ENCODE measurements around the gene VAT1L.

VAT1L gene

DNA sequence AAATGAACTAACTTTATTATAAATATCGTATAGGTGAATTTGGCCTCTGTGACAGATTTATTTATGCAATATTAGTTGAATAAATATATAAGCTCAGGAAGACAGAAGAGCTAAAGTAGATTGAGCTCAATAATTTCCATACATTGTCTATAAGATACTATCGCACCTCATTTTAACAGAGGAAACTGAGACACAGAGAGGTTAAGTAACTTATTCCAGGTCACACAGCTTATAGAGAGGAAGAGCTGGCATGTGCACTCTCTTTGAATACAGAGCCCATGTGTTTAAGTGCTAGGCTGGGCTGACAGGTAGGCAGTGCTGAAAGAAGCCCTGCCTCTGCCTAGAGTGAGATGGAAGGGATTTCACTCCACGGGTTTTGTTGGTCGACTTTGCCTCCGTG is 48.4 kb downstream of the VAT1L start:
- no peak for DNase-seq

GRCh38 chr16:77838597-77839255 is 50.4 kb downstream of the VAT1L start:
- no peak for DNase-seq

GRCh38 chr16:77840093-77840492 is 51.7 kb downstream of the VAT1L start:
- DNase-seq: no peak

GRCh38 chr16:77840673-77841501 is 52.5 kb downstream of the VAT1L start:
- DNase-seq: no peak

DNA sequence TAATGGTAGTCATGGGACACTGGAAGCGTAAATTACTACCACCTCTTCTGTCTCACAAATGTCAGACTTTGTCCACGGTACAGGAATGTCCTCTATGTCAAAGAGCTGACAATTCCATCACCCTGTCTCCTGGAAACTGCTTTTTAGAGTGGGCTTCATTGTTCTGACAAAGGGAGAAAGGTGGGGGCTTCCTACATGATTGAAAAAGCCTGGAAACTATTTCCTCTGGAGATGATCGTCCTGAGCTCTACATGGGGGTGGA is 53.1 kb downstream of the VAT1L start:
- no peak for DNase-seq

DNA sequence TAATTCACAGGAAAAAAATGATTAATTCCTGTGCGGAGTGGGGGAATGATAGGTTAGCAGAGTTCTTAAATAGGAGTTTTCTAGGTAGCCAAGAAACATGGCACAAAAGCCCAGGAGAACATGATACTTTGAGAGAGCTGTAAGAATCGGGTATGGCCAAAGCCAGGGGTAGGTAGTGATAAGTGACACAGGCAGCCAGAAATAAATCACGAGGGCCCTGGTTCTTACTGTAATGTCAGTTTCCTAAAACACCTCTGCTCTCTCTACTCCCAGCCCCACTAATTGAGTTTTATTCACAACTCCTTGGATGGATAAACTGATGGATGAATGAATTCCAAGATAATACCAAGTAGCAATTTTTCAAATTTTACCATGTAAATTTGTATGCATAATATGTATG is 54.1 kb downstream of the VAT1L start:
- no peak for DNase-seq

DNA sequence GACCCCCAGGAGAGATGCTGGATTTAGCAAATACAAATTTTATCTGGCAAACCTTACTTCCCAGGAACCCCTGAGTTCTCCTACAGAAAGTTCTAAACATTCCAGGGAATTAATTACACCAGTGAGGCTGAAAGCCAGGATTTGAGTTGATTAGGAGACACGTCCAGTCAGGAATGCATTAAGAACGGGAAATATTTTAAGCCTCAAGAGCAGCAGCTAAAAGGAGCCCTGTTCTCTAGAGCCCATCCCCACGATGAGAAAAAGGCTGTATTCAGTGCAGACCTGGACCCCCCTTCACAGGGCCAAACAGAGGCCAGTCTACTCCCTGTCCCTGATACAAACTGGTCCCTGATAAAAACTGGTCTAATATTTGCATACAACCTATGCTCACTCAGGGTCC is 55.0 kb downstream of the VAT1L start:
- no peak for DNase-seq

GRCh38 chr16:77844801-77845200 is 56.4 kb downstream of the VAT1L start:
- no peak for DNase-seq

DNA sequence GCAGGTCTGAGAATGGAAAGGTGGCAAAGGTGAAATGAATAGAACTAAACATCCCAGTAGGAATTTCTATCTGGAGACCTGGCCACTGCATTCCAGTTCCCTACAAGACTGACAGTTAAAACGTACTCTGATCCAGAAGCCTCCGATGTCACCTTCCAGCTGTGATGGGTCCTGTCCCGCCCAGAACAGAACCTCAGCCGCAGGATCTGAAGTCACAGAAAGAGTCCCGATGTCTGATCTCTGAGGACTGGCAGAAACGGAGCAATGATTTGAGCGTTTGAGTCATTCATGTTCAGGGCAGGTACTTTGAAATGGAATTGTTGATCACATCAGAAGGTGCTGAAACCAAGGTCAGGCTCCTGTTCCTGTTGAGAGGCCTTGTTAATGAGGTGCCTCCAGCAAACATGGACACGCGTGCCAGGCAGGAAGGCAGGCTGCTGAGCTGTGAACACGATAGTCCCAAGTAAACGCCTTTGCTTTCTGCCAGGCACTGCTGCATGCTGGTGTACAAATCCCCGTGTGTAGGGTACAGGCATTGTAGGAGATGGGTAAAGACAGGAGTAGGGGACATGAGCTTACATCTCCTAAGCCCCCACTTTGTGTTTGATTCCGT is 61.4 kb downstream of the VAT1L start:
- no peak for DNase-seq

- DNase-seq: no peak
These were observed 62.4 kb downstream of the VAT1L start for GRCh38 chr16:77850636-77851333.

- DNase-seq: no peak
These were observed 64.8 kb downstream of the VAT1L start for GRCh38 chr16:77853161-77853560.

GRCh38 chr16:77856438-77857160 is 68.2 kb downstream of the VAT1L start:
- DNase-seq: no peak

DNA sequence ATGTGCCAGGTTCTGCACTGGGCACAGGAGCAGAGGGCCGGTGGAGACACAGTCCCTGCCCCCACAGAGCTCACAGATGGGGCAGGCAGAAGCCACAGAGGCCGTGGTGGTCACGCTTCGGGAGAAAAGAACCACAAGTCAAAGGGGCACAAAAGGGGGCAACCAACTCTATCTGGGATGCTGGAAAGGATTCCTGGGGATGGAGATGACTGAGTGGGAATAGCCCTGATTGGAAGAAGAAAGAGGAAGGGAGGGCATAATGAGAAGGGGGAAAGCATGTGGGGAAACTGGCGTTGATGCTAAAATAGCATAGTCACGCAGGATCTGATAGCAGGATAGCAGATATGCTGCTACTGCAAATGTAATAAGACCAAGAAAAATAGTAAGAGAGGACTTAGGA is 69.7 kb downstream of the VAT1L start:
- no peak for DNase-seq

- DNase-seq: no peak
These were observed 71.3 kb downstream of the VAT1L start for GRCh38 chr16:77859493-77860232.

DNA sequence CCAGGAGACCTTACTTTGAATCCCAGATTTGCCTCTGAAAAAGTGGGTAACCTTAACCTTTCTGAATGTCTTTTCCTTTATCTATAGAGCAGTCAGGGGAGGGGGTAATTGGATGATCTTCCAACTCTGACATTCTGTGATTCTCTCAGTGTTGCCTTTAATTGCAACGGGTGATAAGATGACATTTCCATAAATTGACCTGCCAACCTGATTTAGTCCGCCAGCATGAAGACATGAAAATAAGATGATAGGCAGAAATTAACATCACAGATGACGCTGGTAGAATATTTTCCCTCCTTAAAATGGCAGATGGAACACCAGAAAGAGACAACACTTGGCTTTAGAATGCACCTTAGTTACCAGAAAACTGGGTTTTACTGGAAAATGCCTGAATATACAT is 72.6 kb downstream of the VAT1L start:
- DNase-seq: no peak

- DNase-seq: no peak
These were observed 74.9 kb downstream of the VAT1L start for GRCh38 chr16:77863250-77863649.

- no peak for DNase-seq
These were observed 78.4 kb downstream of the VAT1L start for GRCh38 chr16:77866752-77867151.

DNA sequence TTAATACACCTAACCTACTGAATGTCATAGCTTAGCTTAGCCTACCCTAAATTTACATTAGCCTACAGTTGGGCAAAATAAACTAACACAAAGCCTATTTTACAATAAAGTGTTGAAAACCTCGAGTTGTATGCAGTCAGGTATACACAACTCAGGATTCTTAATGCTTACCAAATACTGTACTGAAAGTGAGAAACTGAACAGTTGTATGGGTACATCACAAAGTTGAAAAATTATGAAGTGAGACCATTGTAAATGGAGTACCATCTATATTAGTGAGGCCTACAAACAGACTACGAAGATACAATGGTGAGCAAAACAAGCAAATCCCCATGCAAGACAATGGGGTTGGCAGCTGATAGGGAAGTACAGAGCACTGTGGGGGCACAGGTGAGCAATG is 79.7 kb downstream of the VAT1L start:
- DNase-seq: no peak

- no peak for DNase-seq
These were observed 80.1 kb downstream of the VAT1L start for GRCh38 chr16:77868478-77868877.

GRCh38 chr16:77869997-77870813 is 81.8 kb downstream of the VAT1L start:
- DNase-seq: no peak

GRCh38 chr16:77871932-77872331 is 83.6 kb downstream of the VAT1L start:
- no peak for DNase-seq

DNA sequence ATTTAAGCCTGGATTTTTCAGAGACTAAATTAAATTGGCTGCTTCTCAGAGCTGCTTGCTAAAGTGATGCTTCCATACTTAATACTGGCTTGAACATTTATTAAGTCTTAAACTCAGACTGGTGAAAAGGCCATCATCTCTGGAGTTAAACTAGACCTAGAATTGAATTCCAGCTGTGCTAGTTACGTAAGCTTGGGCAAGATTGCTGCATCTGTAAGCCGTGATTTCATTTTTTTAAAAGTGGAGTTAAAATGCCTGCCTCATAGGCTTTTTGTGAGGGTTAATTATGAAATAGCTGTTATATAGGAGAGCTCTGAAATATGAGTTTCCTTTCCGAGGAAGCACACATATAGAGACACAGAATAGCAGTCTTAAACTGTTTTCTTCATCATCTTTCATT is 84.7 kb downstream of the VAT1L start:
- DNase-seq: no peak

Data from DMS79 (cell line).